AG08395 (cell line): ENCODE results near the gene RAB37.

Experiments used
- DNase-seq: peaks from one replicate; pipeline ENCODE4 v3.0.0; 2012; ENCODE audit warnings: mixed read lengths, low spot score

The RAB37 gene

GRCh38 chr17:74744714-74745547, 7.9 kb downstream of the RAB37 start:
- DNase-seq, result peak; percentile 81

DNA sequence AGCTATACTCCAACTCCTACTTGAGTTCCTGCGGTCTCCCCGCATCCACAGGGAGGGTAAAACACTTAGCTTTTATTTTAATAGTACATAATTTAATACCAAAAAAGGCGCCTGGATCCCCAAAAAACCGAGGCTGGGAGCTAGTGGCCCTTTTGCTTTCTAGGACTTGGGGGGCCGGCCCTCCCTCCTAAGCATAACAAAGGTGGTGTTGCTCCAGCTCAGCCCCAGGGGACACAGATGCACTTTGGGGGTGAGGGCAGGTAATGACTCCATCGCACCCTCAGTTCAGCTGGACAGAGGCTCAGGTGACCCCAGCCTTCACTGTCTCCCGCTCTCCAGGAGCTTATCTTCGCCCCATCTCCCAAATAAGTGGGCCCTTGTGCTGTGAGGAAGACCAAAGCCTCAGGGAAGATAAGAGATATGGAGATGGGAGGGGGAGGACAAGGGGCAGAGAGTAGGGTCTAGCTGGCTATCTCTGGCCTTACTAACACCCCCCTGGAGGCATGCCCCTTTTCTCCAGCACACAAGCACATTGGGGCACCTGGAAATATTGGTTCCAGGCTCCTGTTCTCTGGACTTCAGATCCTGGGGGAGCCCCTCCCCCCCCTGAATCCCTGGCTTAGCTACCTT, 8.6 kb downstream of the RAB37 start:
- DNase-seq, result no peak

- DNase-seq, result no peak
These were observed 9.3 kb downstream of the RAB37 start for GRCh38 chr17:74746376-74746775.

- no peak for DNase-seq
These were observed 9.9 kb downstream of the RAB37 start for GRCh38 chr17:74746922-74747321.

GRCh38 chr17:74748279-74748528, 11.1 kb downstream of the RAB37 start:
- no peak for DNase-seq

- DNase-seq, result peak; percentile 98
These were observed 11.6 kb downstream of the RAB37 start, which contains the start of gene NHERF1 for GRCh38 chr17:74748529-74749278. Gene NHERF1, plus strand, starts transcription at chr17:74748628. Its CDS starts 219 bp downstream, at chr17:74748847.

- DNase-seq, result peak; percentile 29
These were observed 12.4 kb downstream of the RAB37 start for GRCh38 chr17:74749279-74750038.

DNA sequence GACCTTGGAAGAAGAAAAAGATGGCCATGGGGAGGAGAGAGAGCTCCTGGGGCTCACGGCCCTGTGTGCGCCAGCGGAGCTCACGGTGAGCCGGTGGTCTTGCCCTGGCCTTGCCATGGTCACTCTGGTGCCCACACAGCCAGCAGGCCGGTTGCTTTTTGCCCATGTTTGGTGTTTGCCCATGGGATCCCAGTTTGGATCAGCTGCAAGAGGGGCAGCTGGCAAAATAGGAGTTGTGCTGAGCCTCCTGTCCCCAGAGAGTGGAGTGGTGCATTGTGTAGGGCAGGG, 12.9 kb downstream of the RAB37 start:
- DNase-seq, result no peak

GRCh38 chr17:74750327-74751069, 13.4 kb downstream of the RAB37 start:
- DNase-seq, result no peak

- no peak for DNase-seq
These were observed 15.4 kb downstream of the RAB37 start for GRCh38 chr17:74752415-74752814.

GRCh38 chr17:74752822-74753401, 15.9 kb downstream of the RAB37 start:
- DNase-seq, result no peak

DNA sequence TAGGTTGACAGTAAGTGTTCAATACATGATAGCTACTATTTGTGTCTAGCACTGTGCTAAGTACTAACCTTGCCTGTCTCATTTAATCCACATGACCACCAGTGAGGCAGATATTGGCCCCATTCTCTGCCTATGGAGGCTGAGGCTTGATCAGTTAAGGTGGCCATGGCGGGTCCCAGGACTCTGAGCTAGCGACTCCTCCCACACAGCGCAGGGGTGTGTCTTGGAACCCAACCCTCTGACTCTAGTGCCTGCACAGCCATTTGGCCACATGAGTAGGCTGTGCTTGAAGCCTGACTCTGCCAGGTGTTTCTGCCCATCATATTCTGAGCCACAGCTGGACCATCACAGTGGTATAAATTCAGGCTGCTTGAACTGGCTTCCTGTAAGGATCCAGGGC, 17.8 kb downstream of the RAB37 start:
- DNase-seq, result no peak

DNA sequence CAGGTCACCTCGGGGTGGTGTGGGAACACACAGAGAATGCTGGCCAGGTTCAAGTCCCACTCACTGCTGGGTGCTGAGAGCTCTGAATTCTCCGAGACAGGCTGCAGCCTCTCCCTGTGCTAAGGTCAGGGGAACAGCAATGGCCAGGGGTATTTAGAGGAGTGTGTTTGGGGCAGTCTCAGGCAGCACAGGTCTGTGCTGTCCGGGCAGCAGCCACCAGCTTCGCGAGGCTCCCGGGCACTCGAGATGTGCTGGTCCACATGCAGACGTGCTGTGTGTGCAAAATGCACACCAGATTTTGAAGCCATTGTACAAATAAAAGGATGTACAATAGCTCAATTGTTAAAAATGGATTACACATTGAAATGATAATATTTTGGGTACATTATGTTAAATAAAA, 18.5 kb downstream of the RAB37 start:
- no peak for DNase-seq

DNA sequence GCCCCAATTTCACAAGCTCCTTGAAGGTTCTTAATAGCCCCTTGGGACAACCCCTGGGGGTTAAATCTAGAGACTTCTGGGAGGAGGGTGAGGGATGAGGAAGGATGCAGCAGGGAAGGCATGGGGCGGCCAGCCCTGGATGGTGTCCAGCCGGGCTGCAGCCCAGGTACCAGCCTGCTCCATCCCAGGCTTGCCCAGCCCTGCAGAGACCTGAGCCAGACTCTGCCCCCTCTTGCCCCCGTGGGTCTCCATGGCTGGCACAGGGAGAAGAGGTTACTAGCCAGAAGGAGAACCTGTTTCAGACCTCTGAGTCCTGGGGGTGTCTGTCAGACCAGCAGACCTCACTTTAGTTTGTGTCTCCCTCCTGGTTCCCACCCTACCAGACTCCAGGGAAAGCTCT, 19.8 kb downstream of the RAB37 start:
- DNase-seq, result no peak

- DNase-seq, result no peak
These were observed 20.4 kb downstream of the RAB37 start for GRCh38 chr17:74757502-74757901.

DNA sequence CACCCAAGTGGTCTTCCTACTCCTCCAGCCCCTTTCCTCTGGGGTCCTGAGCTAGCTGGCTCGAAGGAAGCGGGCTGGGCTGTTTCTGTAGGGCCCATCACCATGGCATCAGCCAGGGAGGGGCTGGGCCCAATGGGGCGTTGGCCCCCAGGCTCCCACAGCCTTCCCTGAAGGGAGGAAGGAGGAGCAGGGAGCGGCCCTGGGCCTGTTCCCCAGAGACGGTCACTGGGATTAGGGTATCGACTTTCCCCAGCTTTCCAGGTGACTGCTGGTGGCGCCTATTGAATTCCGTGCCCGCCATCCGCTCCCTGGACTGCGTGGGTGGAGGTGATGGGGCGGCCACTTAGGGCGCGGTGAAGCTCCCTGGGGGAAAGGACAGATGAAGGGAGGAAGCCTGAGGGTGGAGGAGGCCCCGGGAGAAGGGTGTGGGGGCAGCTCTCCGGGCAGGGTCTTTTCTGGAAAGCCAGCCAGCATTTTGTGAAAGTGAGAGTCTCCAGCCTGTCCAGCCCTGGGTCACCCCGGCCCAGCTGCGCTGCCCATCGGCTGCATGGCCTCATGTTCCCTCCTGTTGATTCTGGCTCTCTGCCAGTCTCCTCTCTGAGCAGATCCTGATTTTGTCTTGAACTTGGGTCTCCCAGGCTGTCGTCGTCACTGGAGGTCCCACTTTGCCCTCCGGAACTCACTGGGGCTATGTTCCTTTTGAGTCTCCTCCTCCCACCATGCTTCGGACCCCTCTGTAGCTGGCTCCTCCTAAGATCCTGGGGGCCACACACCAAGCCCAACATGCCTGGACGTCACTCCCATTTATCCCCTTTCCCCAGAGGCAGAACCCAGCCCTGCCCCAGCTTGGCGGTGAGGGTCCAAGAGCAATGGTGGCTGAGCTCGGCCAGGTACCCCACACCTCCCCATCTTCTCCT, 21.1 kb downstream of the RAB37 start:
- no peak for DNase-seq

GRCh38 chr17:74758848-74759168, 21.8 kb downstream of the RAB37 start:
- DNase-seq, result peak; percentile 75

DNA sequence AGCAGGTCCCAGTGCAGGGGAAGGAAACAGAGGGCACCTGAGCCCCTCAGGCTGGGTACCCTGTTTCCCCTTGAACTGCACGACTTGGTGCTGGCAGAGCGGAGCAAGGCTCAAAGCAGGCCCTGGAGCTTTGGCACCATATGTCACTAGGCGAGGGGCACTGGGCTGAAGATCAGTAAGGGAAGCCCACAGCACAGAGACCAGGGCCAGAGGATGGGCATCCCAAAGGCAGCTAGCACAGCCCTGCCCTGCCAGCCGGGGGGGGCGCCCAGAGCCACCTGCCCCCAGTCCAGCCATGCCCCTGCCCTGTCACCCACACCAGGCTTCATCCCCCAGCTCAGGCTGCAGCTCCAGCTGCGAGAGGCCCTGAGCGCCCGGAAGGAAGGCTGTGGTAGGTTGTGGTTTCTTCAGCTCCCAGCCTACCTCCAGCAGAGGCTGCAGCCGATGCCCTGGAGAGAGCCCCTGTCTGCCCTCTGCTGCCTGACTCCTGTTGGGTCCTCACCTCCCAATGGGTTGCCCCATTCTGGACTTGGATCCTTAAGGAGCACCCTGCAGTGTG, 22.3 kb downstream of the RAB37 start:
- no peak for DNase-seq

GRCh38 chr17:74759941-74760340, 22.9 kb downstream of the RAB37 start:
- DNase-seq, result no peak

DNA sequence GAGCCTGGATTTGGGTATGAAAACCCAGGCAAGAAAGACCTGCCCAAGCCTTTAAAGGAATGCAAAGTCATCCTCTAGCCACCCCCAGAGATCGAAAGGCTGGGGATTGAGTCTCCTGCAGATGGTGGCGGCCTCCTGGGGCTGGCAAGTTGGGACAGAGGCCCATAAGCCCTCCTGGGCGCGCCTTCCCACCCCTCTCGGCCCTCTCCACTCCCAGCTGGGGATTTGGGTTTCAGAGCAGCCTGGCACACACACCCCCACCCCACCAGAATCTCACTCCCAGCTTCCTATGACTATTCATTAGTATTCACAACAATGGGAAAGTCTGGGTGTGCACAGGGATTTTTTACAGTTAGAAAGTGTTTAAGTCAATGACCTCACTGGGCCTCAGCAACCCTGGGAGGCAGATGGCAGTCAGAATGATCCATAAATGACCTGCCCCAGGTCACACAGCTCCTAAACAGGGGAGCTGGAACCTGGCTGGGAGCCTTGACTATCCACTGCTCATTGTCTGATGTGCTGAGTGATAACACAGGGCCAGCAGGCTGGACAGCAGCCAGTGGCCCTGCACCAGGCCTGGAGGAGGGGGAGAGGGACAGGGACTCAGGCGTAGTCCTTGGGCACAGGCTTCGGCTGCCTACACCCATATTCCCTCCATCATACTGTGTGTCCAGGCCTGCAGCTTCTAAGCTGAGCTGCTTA, 23.5 kb downstream of the RAB37 start:
- DNase-seq, result no peak
